Measurements from ENCODE around the gene STK32A. TPM values are rescaled to one million over a fixed set of nuclear protein-coding genes. Genes with fewer than 3 reads are reported as not detected.

The STK32A gene
- total RNA-seq, 1 experiment from 2014 or later, result 1.3 TPM

GRCh38 chr5:147407094-147407681 is 172.4 kb downstream of the STK32A start:
- TF ChIP-seq CTCF (conservative IDR thresholded peaks at IDR 0.05), result no peak
- Mint-ChIP-seq H3K36me3 (ENCODE audit: insufficient read depth in 1 of 3, low read depth in 3 of 3) (peaks cover 79 to 97% (median 96%) of the 10 kb centered on the region in 3 experiments), H3K27ac (peak overlapping the region; percentile 65 to 80 (median 76); a peak in 4 of 7 replicates), H3K9me3 (no peaks in the 10 kb centered on the region), H3K4me1 (no peaks in the 10 kb centered on the region), H3K27me3 (ENCODE audit: low read depth) (no peaks in the 10 kb centered on the region), H3K4me3 (no peak overlapping the region)
- Histone ChIP-seq H4K8ac (replicated peaks; ENCODE audit: insufficient read length, low read depth, low read length) (no peak overlapping the region), H3K4me1 (ENCODE audit: insufficient read depth, low read length) (no peaks in the 10 kb centered on the region), H2BK12ac (ENCODE audit: insufficient read length, low read depth, low read length) (no peak overlapping the region), H2AK5ac (ENCODE audit: insufficient read length, low read length) (no peak overlapping the region), H3K27me3 (ENCODE audit: insufficient read depth, low read length) (no peaks in the 10 kb centered on the region), H4K20me1 (ENCODE audit: control insufficient read depth, insufficient read depth, insufficient read length) (no peaks in the 10 kb centered on the region), H3K9ac (ENCODE audit: extremely low read depth, insufficient read length, low read length) (no peak overlapping the region), H2AFZ (ENCODE audit: low read length) (no peak overlapping the region), H3K18ac (ENCODE audit: insufficient read length, low read depth, low read length) (no peak overlapping the region), H2BK20ac (ENCODE audit: low read depth, low read length, poor library complexity, severe bottlenecking) (no peak overlapping the region), H3K79me1 (ENCODE audit: insufficient read depth, low read depth, low read length, poor library complexity, severe bottlenecking) (no peaks in the 10 kb centered on the region), H3K23me2 (ENCODE audit: insufficient read length, low read depth, low read length, poor library complexity, severe bottlenecking) (no peaks in the 10 kb centered on the region), H3K56ac (ENCODE audit: insufficient read length, low read depth, low read length) (no peak overlapping the region), H4K5ac (ENCODE audit: insufficient read length, low read depth, low read length) (no peak overlapping the region), H3K27ac (ENCODE audit: insufficient read length, low read depth, low read length) (no peak overlapping the region), H3K9me3 (ENCODE audit: control insufficient read depth, low read depth, low read length) (no peaks in the 10 kb centered on the region), H2BK15ac (ENCODE audit: low read depth, low read length) (no peak overlapping the region), H3K4ac (ENCODE audit: low read depth, low read length) (no peak overlapping the region), H4K91ac (ENCODE audit: insufficient read length, low read depth, low read length) (no peak overlapping the region), H3T11ph (ENCODE audit: low read length) (no peak overlapping the region), H2BK120ac (ENCODE audit: low read depth, low read length, poor library complexity, severe bottlenecking) (no peak overlapping the region), H2BK5ac (ENCODE audit: insufficient read length, low read length) (no peak overlapping the region), H3K14ac (ENCODE audit: insufficient read depth, low read length) (no peak overlapping the region), H3K79me2 (ENCODE audit: insufficient read depth, low read length) (no peaks in the 10 kb centered on the region), H3K23ac (ENCODE audit: insufficient read length, low read depth, low read length) (no peak overlapping the region), H3K4me2 (ENCODE audit: insufficient read depth, insufficient read length, low read length) (no peak overlapping the region)
- no CpG with 5 or more reads among the region's 8 CpGs for WGBS (ENCODE audit: extremely low coverage, insufficient read length, low lambda C conversion rate)
- DNase-seq, result no peak

Measured in H9 (cell line).